ENCODE results near the gene RUNX2. TPM values are rescaled to one million over a fixed set of nuclear protein-coding genes. Genes with fewer than 3 reads are reported as not detected.

RUNX2 gene
- polyA plus RNA-seq, 1 donor (not counting 4 experiments of a cell fraction or from before 2014, with no cell fraction given) = 1.4 TPM

GRCh38 chr6:45652416-45652815, 324.3 kb downstream of the RUNX2 start:
- Histone ChIP-seq H3K9me1 (ENCODE audit: control insufficient read depth, extremely low read depth, insufficient read depth, low read length) (no peaks in the 10 kb centered on the region), H3K27ac (ENCODE audit: control insufficient read depth, insufficient read depth, low read length) (no peak overlapping the region), H3K27me3 (ENCODE audit: control insufficient read depth, extremely low read depth, insufficient read depth, low read length) (no peaks in the 10 kb centered on the region), H3K4me1 (ENCODE audit: control insufficient read depth, extremely low read depth, insufficient read depth, low read length) (peaks cover 56% of the 10 kb centered on the region), H3K4me2 (ENCODE audit: control insufficient read depth, extremely low read depth, insufficient read depth, low read depth, low read length) (no peak overlapping the region), H4K20me1 (ENCODE audit: control insufficient read depth, extremely low read depth, insufficient read depth, low read length) (no peaks in the 10 kb centered on the region), H3K36me3 (ENCODE audit: control insufficient read depth in 2 of 2, extremely low read depth in 1 of 2, insufficient read depth in 2 of 2, low read length in 2 of 2) (no peaks in the 10 kb centered on the region), H3K4me3 (ENCODE audit: control insufficient read depth in 2 of 3, extremely low read depth in 1 of 3, insufficient read depth in 2 of 3, low read depth in 1 of 3, low read length in 3 of 3) (no peak overlapping the region), H3K9me3 (ENCODE audit: control insufficient read depth, low read depth, low read length) (no peaks in the 10 kb centered on the region), H3K9ac (ENCODE audit: control insufficient read depth, extremely low read depth, insufficient read depth, low read length) (no peak overlapping the region), H2AFZ (ENCODE audit: control insufficient read depth, low read length) (no peak overlapping the region), H3K79me2 (ENCODE audit: control insufficient read depth, insufficient read depth, low read length) (no peaks in the 10 kb centered on the region)
- DNase-seq (ENCODE audit: low read depth, low spot score) = no peak
- dilution Hi-C loops (cut with MboI; ENCODE audit: extremely low pct_ligation_motif_present, low sequenced_read_pairs) = no loop called here
- no peak for TF ChIP-seq CTCF (optimal IDR thresholded peaks at IDR 0.05 in 1 of 3, IDR thresholded peaks at IDR 0.05 in 1 of 3, conservative IDR thresholded peaks at IDR 0.05 in 1 of 3; ENCODE audit: extremely low read depth in 1 of 3, insufficient read depth in 2 of 3, low read length in 3 of 3)
- TF ChIP-seq EZH2 (IDR thresholded peaks at IDR 0.05; ENCODE audit: low read length) = no peak
- FAIRE-seq = no peak

GRCh38 chr6:45653117-45653883, 325.2 kb downstream of the RUNX2 start:
- Histone ChIP-seq H3K4me1 (ENCODE audit: control insufficient read depth, extremely low read depth, insufficient read depth, low read length) (peaks cover 52% of the 10 kb centered on the region), H3K27ac (ENCODE audit: control insufficient read depth, insufficient read depth, low read length) (no peak overlapping the region)
- peak; percentile 9 for FAIRE-seq

More at GRCh38 chr6:45653117-45653883, 325.2 kb downstream of the RUNX2 start:
- Histone ChIP-seq H3K9me1 (ENCODE audit: control insufficient read depth, extremely low read depth, insufficient read depth, low read length) (no peaks in the 10 kb centered on the region), H3K36me3 (ENCODE audit: control insufficient read depth in 2 of 2, extremely low read depth in 1 of 2, insufficient read depth in 2 of 2, low read length in 2 of 2) (no peaks in the 10 kb centered on the region), H3K4me3 (ENCODE audit: control insufficient read depth in 2 of 3, extremely low read depth in 1 of 3, insufficient read depth in 2 of 3, low read depth in 1 of 3, low read length in 3 of 3) (no peak overlapping the region), H4K20me1 (ENCODE audit: control insufficient read depth, extremely low read depth, insufficient read depth, low read length) (no peaks in the 10 kb centered on the region), H3K4me2 (ENCODE audit: control insufficient read depth, extremely low read depth, insufficient read depth, low read depth, low read length) (no peak overlapping the region), H2AFZ (ENCODE audit: control insufficient read depth, low read length) (no peak overlapping the region), H3K79me2 (ENCODE audit: control insufficient read depth, insufficient read depth, low read length) (no peaks in the 10 kb centered on the region), H3K9ac (ENCODE audit: control insufficient read depth, extremely low read depth, insufficient read depth, low read length) (no peak overlapping the region), H3K27me3 (ENCODE audit: control insufficient read depth, extremely low read depth, insufficient read depth, low read length) (no peaks in the 10 kb centered on the region), H3K9me3 (ENCODE audit: control insufficient read depth, low read depth, low read length) (no peaks in the 10 kb centered on the region)
- DNase-seq (ENCODE audit: low read depth, low spot score) = no peak
- TF ChIP-seq EZH2 (IDR thresholded peaks at IDR 0.05; ENCODE audit: low read length) = no peak
- no peak for TF ChIP-seq CTCF (optimal IDR thresholded peaks at IDR 0.05 in 1 of 3, IDR thresholded peaks at IDR 0.05 in 1 of 3, conservative IDR thresholded peaks at IDR 0.05 in 1 of 3; ENCODE audit: extremely low read depth in 1 of 3, insufficient read depth in 2 of 3, low read length in 3 of 3)
- dilution Hi-C loops (cut with MboI; ENCODE audit: extremely low pct_ligation_motif_present, low sequenced_read_pairs) = no loop called here
